Prostate gland (tissue), 2 donors: ENCODE measurements around the gene BICDL1. TPM values are rescaled to one million over a fixed set of nuclear protein-coding genes. Genes with fewer than 3 reads are reported as not detected.

Experiments used
- DNase-seq: peaks from one replicate; pipeline ENCODE4 v3.0.0-alpha.2; 2019; ENCODE audit warnings: low spot score
- H3K27ac ChIP-seq, 2 donors: fragments of 200-600 bp; sonication (generic); 2 replicates each; pipeline ENCODE4 v1.5.1; 2017 to 2019
- H3K27me3 ChIP-seq: fragments of 200-600 bp; sonication (generic); replicated peaks from 2 replicates; pipeline ENCODE4 v1.5.1; 2019; ENCODE audit not compliant: insufficient read depth
- H3K36me3 ChIP-seq, 2 donors: fragments of 200-600 bp; sonication (generic); 1 replicate in 1 of 2; 2 replicates in 1 of 2; pipeline versions ENCODE4 v1.5.1 to v1.8.1; 2017 to 2019
- H3K4me1 ChIP-seq: fragments of 200-600 bp; sonication (generic); replicated peaks from 2 replicates; pipeline ENCODE4 v1.5.1; 2019
- H3K4me3 ChIP-seq, 2 donors: fragments of 200-600 bp; sonication (generic); 2 replicates each; pipeline ENCODE4 v1.5.1; 2017 to 2019
- H3K9me3 ChIP-seq: fragments of 200-600 bp; sonication (generic); 2 replicates; pipeline ENCODE4 v1.5.1; 2017
- POLR2A ChIP-seq: fragments of 450-650 bp; IDR thresholded peaks from one replicate; pipeline ENCODE4 v1.6.1; 2016; ENCODE audit warnings: antibody characterized with exemption, mild to moderate bottlenecking
- POLR2AphosphoS5 ChIP-seq: sonication (generic); formaldehyde crosslinking; IDR thresholded peaks from one replicate; pipeline ENCODE4 v1.6.1; 2017; ENCODE audit warnings: antibody characterized with exemption
- WGBS: methylation state at CpG from one replicate; pipeline ENCODE4 v1.1.5; 2018; 5-methylcytosine and 5-hydroxymethylcytosine counted together
- intact Hi-C: fragments of 100-400 bp; cut with DNase I; formaldehyde crosslinking; loops from one replicate; pipeline ENCODE4 v1.14.2; 2022
- total RNA-seq, 2 donors: library from RNA; depleted of rRNA; stranded (reverse); fragments of >200 nt; gene quantifications; one replicate each; pipeline ENCODE4 v1.1.0, GENCODE V29; 2016
- TF ChIP-seq, protein P1 (sequence below), 4 experiments: fragments of 200-600 bp in 2 of 4; fragments of 450-650 bp in 2 of 4; sonication (generic) in 2 of 4; IDR thresholded peaks; 1 replicate in 3 of 4; 2 replicates in 1 of 4; pipeline ENCODE4 v1.5.1; 2016 to 2019; ENCODE audit warnings: antibody characterized with exemption in 4 of 4, mild to moderate bottlenecking in 2 of 4, moderate library complexity in 2 of 4

The BICDL1 gene
- total RNA-seq, 2 donors from 2014 or later, result 8.6 to 34.0 TPM

DNA sequence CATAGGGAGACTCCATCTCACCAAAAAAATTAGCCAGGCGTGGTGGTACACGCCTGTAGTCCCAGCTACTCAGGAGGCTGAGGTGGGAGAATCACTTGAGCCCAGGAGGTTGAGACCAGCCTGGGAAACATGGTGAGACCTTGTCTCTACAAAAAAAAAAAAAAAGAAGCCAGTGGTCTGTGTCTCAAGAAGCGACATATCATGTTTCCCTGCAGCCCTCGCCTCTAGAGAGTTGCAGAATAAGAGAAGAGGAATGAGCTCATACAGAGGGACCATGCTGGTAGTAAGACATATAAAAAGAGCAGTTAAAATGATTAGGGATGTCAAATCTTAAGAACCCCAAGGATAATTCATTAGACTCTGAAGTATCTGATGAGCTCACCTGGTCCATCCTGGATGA is 39.4 kb upstream of the BICDL1 start:
- intact Hi-C loops, result no loop called here
- TF ChIP-seq POLR2AphosphoS5, result no peak
- TF ChIP-seq, protein P1, sequence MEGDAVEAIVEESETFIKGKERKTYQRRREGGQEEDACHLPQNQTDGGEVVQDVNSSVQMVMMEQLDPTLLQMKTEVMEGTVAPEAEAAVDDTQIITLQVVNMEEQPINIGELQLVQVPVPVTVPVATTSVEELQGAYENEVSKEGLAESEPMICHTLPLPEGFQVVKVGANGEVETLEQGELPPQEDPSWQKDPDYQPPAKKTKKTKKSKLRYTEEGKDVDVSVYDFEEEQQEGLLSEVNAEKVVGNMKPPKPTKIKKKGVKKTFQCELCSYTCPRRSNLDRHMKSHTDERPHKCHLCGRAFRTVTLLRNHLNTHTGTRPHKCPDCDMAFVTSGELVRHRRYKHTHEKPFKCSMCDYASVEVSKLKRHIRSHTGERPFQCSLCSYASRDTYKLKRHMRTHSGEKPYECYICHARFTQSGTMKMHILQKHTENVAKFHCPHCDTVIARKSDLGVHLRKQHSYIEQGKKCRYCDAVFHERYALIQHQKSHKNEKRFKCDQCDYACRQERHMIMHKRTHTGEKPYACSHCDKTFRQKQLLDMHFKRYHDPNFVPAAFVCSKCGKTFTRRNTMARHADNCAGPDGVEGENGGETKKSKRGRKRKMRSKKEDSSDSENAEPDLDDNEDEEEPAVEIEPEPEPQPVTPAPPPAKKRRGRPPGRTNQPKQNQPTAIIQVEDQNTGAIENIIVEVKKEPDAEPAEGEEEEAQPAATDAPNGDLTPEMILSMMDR (IDR thresholded peaks at IDR 0.05), result no peak
- no peak for TF ChIP-seq POLR2A
- WGBS, result 63% methylated on average over 4 of the region's 4 CpGs
- Histone ChIP-seq H3K4me1 (no peaks in the 10 kb centered on the region), H3K4me3 (no peak overlapping the region), H3K36me3 (no peaks in the 10 kb centered on the region), H3K27me3 (no peaks in the 10 kb centered on the region), H3K9me3 (no peaks in the 10 kb centered on the region), H3K27ac (no peak overlapping the region)
- no peak for DNase-seq

DNA sequence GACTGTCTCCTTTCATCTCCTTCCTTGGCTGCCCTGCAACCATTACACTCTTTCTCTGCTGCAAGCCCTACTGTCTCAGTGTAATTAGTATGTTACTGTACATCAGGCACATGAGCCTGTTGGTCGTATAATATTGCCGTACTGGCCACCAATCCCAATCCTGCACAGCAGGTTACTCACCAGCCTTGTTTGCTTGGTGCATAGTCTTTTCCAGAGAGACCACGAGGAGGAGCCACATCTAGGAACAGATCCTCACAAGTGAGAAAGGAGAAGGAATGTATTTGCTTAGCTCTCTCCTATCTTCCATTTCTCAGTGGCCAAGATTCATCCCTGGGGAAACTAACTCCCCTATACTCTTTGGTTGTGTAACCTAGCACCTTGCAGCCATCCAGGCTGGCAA is 33.0 kb upstream of the BICDL1 start:
- Histone ChIP-seq H3K27me3 (no peaks in the 10 kb centered on the region), H3K4me3 (no peak overlapping the region), H3K9me3 (no peaks in the 10 kb centered on the region), H3K27ac (no peak overlapping the region), H3K36me3 (no peaks in the 10 kb centered on the region), H3K4me1 (no peaks in the 10 kb centered on the region)
- DNase-seq, result no peak
- intact Hi-C loops, result no loop called here
- TF ChIP-seq POLR2A (no peak), POLR2AphosphoS5 (no peak)
- TF ChIP-seq, protein P1 (IDR thresholded peaks at IDR 0.05), result no peak
- WGBS, result 77% methylated on average over 3 of the region's 3 CpGs

DNA sequence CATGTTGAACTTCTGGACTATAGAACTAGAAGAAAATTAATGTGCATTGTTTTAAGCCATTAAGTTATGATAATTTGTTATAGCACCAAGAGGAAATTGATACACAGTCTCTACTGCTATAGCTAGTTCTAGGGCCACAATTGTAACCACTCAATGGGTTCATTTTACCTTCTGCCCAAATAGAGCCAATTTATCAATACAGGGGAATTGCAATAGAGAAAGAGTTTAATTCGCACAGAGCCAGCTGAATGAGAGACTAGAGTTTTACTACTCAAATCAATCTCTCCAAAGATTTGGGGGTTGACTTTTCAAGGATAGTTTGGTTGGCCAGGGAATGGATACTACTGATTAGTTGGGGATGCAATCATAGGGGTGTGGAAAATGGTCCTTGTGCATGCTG is 31.9 kb upstream of the BICDL1 start:
- H3K4me3 ChIP-seq, result no peak overlapping the region
- H3K27me3 ChIP-seq, result no peaks in the 10 kb centered on the region
- TF ChIP-seq POLR2AphosphoS5 (no peak), POLR2A (no peak)
- TF ChIP-seq, protein P1 (IDR thresholded peaks at IDR 0.05), result no peak
- H3K36me3 ChIP-seq, result no peaks in the 10 kb centered on the region
- H3K9me3 ChIP-seq, result no peaks in the 10 kb centered on the region
- no peaks in the 10 kb centered on the region for H3K4me1 ChIP-seq
- 100% methylated on average over 1 of the region's 1 CpG for WGBS
- no peak overlapping the region for H3K27ac ChIP-seq
- intact Hi-C loops, result no loop called here
- DNase-seq, result no peak

DNA sequence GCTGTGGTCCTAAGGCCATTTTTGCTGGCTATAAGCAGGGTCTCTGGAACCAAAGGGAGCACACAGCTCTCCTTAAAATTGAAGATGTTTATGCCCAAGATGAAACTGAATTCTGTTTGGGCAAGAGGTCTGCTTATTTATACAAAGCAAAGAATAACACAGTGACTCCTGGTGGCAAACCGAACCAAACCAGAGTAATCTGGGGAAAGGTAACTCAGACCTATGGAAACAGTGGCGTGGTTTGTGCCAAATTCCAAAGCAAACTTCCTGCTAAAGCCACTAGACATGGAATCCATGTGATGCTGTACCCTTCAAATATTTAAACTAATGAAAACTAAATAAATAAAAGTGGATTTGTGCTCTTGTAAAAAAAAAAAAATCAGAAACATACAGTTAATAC is 29.6 kb upstream of the BICDL1 start:
- Histone ChIP-seq H3K9me3 (no peaks in the 10 kb centered on the region), H3K27ac (no peak overlapping the region), H3K27me3 (no peaks in the 10 kb centered on the region), H3K4me1 (no peaks in the 10 kb centered on the region), H3K4me3 (no peak overlapping the region), H3K36me3 (no peaks in the 10 kb centered on the region)
- TF ChIP-seq, protein P1 (IDR thresholded peaks at IDR 0.05), result no peak
- peak; percentile 53 for TF ChIP-seq POLR2AphosphoS5
- WGBS, result 39% methylated on average over 2 of the region's 2 CpGs
- intact Hi-C loops, result no loop called here
- DNase-seq, result peak; percentile 29

- intact Hi-C loops, result no loop called here
These were observed 24.9 kb upstream of the BICDL1 start for GRCh38 chr12:119964123-119964522.

More at GRCh38 chr12:119964123-119964522, 24.9 kb upstream of the BICDL1 start:
- no peak for DNase-seq
- no peaks in the 10 kb centered on the region for H3K27me3 ChIP-seq
- 81% methylated on average over 6 of the region's 6 CpGs for WGBS
- no peaks in the 10 kb centered on the region for H3K36me3 ChIP-seq
- H3K4me1 ChIP-seq, result no peaks in the 10 kb centered on the region
- H3K27ac ChIP-seq, result no peak overlapping the region
- no peaks in the 10 kb centered on the region for H3K9me3 ChIP-seq
- H3K4me3 ChIP-seq, result no peak overlapping the region
- TF ChIP-seq POLR2AphosphoS5 (no peak), POLR2A (no peak)
- TF ChIP-seq, protein P1 (IDR thresholded peaks at IDR 0.05), result no peak
